HepG2 (cell line): ENCODE data around the gene SDR39U1. TPM values are rescaled to one million over a fixed set of nuclear protein-coding genes. Genes with fewer than 3 reads are reported as not detected.

Experiments used
- BATF2 ChIP-seq: sonication (generic); formaldehyde crosslinking; IDR thresholded peaks from 2 replicates; pipeline ENCODE4 v1.8.0; 2022; ENCODE audit warnings: mild to moderate bottlenecking, missing genetic modification reagents, moderate library complexity
- CC2D1A ChIP-seq: sonication (generic); formaldehyde crosslinking; IDR thresholded peaks from 2 replicates; pipeline ENCODE4 v1.8.1; 2023; ENCODE audit warnings: mild to moderate bottlenecking, missing genetic modification reagents
- CENPT ChIP-seq: sonication (generic); formaldehyde crosslinking; IDR thresholded peaks from 2 replicates; pipeline ENCODE4 v1.8.0; 2022; ENCODE audit warnings: low read depth, mild to moderate bottlenecking, moderate library complexity, missing genetic modification reagents
- ETV6 ChIP-seq: sonication (generic); formaldehyde crosslinking; conservative IDR thresholded peaks from 2 replicates; pipeline ENCODE4 v1.4.0; 2020; ENCODE audit warnings: missing genetic modification reagents
- FOXK2 ChIP-seq: fragments of 450-650 bp; IDR thresholded peaks from 2 replicates; pipeline ENCODE4 v1.6.1; 2016
- HDAC1 ChIP-seq: sonication (generic); formaldehyde crosslinking; IDR thresholded peaks from 2 replicates; pipeline ENCODE4 v1.5.1; 2020; ENCODE audit warnings: mild to moderate bottlenecking, missing genetic modification reagents
- KAT8 ChIP-seq: IDR thresholded peaks from 2 replicates; pipeline ENCODE4 v1.6.1; 2016; ENCODE audit warnings: missing genetic modification reagents, missing compliant biosample characterization
- NFKB2 ChIP-seq: sonication (generic); formaldehyde crosslinking; IDR thresholded peaks from 2 replicates; pipeline ENCODE4 v1.4.0; 2020; ENCODE audit warnings: missing genetic modification reagents, borderline replicate concordance
- NR1H2 ChIP-seq: sonication (generic); formaldehyde crosslinking; IDR thresholded peaks from 2 replicates; pipeline ENCODE4 v1.8.1; 2022; ENCODE audit warnings: low read depth, missing genetic modification reagents, borderline replicate concordance
- RAD51 ChIP-seq: fragments of 450-650 bp; IDR thresholded peaks from 2 replicates; pipeline ENCODE4 v1.6.1; 2016; ENCODE audit warnings: borderline replicate concordance
- SMARCE1 ChIP-seq: fragments of 450-650 bp; IDR thresholded peaks from 2 replicates; pipeline ENCODE4 v1.6.1; 2017; ENCODE audit warnings: borderline replicate concordance
- SRSF9 ChIP-seq: fragments of 200-400 bp; formaldehyde crosslinking; IDR thresholded peaks from 2 replicates; pipeline ENCODE4 v1.6.1; 2018; ENCODE audit warnings: borderline replicate concordance, mild to moderate bottlenecking, low read depth, low read length; ENCODE audit not compliant: insufficient read depth, poor library complexity, severe bottlenecking
- U2AF2 ChIP-seq: fragments of 200-400 bp; formaldehyde crosslinking; IDR thresholded peaks from 2 replicates; pipeline ENCODE4 v1.6.1; 2017; ENCODE audit warnings: low read depth, mild to moderate bottlenecking, low read length
- ZBTB34 ChIP-seq: sonication (generic); formaldehyde crosslinking; IDR thresholded peaks from 2 replicates; pipeline ENCODE4 v1.8.0; 2022; ENCODE audit warnings: mild to moderate bottlenecking, missing genetic modification reagents
- ZC3H13 ChIP-seq: sonication (generic); formaldehyde crosslinking; IDR thresholded peaks from 2 replicates; pipeline ENCODE4 v1.8.1; 2023; ENCODE audit warnings: mild to moderate bottlenecking, missing genetic modification reagents, moderate library complexity
- ZFP36L1 ChIP-seq: sonication (generic); formaldehyde crosslinking; IDR thresholded peaks from 2 replicates; pipeline ENCODE4 v1.8.0; 2022; ENCODE audit warnings: mild to moderate bottlenecking, missing genetic modification reagents, moderate library complexity
- ZFY ChIP-seq: sonication (generic); formaldehyde crosslinking; IDR thresholded peaks from 2 replicates; pipeline ENCODE4 v1.4.0; 2020; ENCODE audit warnings: missing genetic modification reagents
- ZNF607 ChIP-seq: sonication (generic); formaldehyde crosslinking; IDR thresholded peaks from 2 replicates; pipeline ENCODE4 v1.5.1; 2020; ENCODE audit warnings: missing genetic modification reagents, mild to moderate bottlenecking, borderline replicate concordance
- ZNF720 ChIP-seq: sonication (generic); formaldehyde crosslinking; IDR thresholded peaks from 2 replicates; pipeline ENCODE4 v1.4.0; 2020; ENCODE audit warnings: missing genetic modification reagents
- ZSCAN29 ChIP-seq: sonication (generic); formaldehyde crosslinking; conservative IDR thresholded peaks from 2 replicates; pipeline ENCODE4 v1.4.0; 2020; ENCODE audit warnings: mild to moderate bottlenecking, missing genetic modification reagents
- polyA plus RNA-seq, 8 experiments: library from polyadenylated mRNA; depleted of rRNA in 3 of 8; stranded (reverse) in 7 of 8; unstranded in 1 of 8; fragments of >200 nt; fragmentation: Illumina TruSeq in 4 of 8; extraction: Trizol in 4 of 8; gene quantifications; 2 replicates each; pipeline versions ENCODE4 v1.2.1 to v1.2.3, GENCODE V29; 2011 to 2016; ENCODE audit warnings: low read depth in 4 of 8, missing spikeins in 1 of 8, mixed read lengths in 1 of 8; ENCODE audit not compliant: insufficient read depth in 1 of 8
- total RNA-seq, 5 experiments: library from RNA; depleted of rRNA; stranded (reverse); fragments of >200 nt; fragmentation: Illumina TruSeq; extraction: Trizol; gene quantifications; 2 replicates each; pipeline ENCODE4 v1.2.3, GENCODE V29; 2016; ENCODE audit warnings: low read depth in 1 of 5
- TF ChIP-seq, protein P1 (sequence below): sonication (generic); formaldehyde crosslinking; IDR thresholded peaks from 2 replicates; pipeline ENCODE4 v1.4.0; 2020; ENCODE audit warnings: mild to moderate bottlenecking, missing genetic modification reagents, borderline replicate concordance
- TF ChIP-seq, protein P2 (sequence below): sonication (generic); formaldehyde crosslinking; IDR thresholded peaks from 2 replicates; pipeline ENCODE4 v1.4.0; 2020; ENCODE audit warnings: missing genetic modification reagents, low read depth, mild to moderate bottlenecking, borderline replicate concordance

Gene SDR39U1
- total and polyA plus RNA-seq, 2 of the 13 experiments (the other 11 are each of a cell fraction or from before 2014, with no cell fraction given), result 34.4 to 129 TPM

DNA sequence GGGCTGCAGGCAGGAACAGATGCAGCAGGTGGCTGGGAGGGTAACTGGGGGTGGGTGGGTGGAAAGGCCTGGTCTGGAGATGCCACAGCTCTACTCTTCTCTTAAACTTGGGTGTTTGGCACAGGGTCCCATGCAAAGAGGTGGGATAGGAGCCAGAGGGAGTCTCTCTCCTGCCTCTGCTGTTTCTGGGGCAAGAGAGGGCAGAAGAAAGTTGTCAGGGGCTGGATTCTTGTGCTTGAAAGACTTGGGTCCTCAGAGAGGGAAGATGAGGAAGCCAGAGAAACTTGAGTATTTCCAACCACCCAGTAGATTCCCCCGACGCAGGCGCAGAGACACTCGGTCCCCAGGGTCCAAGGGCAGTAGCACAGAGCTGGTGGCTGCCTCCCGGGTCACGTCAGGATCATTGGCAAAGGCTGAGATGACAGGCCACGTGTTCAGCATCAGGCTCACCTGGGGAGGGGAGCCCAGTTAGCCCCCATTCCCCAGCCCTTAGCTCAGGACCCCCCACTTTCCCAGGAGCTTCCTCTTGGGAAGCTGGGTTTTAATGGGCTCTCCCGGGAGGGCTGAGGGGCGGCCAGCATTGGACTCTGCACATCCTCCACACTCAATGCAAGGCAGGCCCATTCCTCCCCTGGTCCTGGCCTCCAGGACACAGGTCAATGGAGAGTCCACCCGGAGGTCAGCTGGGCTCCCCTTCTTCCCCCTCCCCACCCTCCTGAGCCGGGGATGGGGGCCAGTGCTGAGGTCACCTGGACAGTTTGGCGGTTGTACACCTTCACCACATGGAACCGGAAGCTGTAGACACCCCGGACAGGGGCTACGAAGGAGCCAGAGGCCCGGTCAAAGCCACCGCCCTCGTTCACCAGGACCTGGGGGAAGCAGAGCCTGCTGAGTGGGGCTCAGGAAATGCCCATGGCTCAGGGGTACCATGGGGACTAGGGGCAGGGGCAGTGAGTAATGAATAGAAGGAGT is 14.8 kb downstream of the SDR39U1 start (continued):
- TF ChIP-seq, protein P1, sequence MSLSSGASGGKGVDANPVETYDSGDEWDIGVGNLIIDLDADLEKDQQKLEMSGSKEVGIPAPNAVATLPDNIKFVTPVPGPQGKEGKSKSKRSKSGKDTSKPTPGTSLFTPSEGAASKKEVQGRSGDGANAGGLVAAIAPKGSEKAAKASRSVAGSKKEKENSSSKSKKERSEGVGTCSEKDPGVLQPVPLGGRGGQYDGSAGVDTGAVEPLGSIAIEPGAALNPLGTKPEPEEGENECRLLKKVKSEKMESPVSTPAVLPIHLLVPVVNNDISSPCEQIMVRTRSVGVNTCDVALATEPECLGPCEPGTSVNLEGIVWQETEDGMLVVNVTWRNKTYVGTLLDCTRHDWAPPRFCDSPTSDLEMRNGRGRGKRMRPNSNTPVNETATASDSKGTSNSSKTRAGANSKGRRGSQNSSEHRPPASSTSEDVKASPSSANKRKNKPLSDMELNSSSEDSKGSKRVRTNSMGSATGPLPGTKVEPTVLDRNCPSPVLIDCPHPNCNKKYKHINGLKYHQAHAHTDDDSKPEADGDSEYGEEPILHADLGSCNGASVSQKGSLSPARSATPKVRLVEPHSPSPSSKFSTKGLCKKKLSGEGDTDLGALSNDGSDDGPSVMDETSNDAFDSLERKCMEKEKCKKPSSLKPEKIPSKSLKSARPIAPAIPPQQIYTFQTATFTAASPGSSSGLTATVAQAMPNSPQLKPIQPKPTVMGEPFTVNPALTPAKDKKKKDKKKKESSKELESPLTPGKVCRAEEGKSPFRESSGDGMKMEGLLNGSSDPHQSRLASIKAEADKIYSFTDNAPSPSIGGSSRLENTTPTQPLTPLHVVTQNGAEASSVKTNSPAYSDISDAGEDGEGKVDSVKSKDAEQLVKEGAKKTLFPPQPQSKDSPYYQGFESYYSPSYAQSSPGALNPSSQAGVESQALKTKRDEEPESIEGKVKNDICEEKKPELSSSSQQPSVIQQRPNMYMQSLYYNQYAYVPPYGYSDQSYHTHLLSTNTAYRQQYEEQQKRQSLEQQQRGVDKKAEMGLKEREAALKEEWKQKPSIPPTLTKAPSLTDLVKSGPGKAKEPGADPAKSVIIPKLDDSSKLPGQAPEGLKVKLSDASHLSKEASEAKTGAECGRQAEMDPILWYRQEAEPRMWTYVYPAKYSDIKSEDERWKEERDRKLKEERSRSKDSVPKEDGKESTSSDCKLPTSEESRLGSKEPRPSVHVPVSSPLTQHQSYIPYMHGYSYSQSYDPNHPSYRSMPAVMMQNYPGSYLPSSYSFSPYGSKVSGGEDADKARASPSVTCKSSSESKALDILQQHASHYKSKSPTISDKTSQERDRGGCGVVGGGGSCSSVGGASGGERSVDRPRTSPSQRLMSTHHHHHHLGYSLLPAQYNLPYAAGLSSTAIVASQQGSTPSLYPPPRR (CRISPR knock-in tag), result peak; percentile 50; the same call in 1 of the 2 replicates
- TF ChIP-seq CENPT (CRISPR knock-in tag), result no peak
- TF ChIP-seq, protein P2, sequence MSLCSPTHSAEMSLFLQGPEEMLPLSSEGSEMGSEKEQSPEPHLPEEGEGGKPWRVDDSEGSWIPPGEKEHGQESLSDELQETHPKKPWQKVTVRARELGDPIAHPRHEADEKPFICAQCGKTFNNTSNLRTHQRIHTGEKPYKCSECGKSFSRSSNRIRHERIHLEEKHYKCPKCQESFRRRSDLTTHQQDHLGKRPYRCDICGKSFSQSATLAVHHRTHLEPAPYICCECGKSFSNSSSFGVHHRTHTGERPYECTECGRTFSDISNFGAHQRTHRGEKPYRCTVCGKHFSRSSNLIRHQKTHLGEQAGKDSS (CRISPR knock-in tag), result 0 out of 2 replicates have a peak, but pooled peaks have one; percentile 32
- no peak; the same call in 1 of the 2 replicates for TF ChIP-seq KAT8
- TF ChIP-seq ZNF607 (CRISPR knock-in tag), result no peak
- TF ChIP-seq ZBTB34 (CRISPR knock-in tag), result no peak; the same call in 1 of the 2 replicates
- peak; percentile 46 for TF ChIP-seq ZFY (CRISPR knock-in tag)
- TF ChIP-seq FOXK2, result no peak
- TF ChIP-seq SMARCE1, result no peak
- TF ChIP-seq ZC3H13, result no peak
- TF ChIP-seq ETV6 (CRISPR knock-in tag), result 0 out of 2 replicates have a peak, but pooled peaks have one; percentile 16
- no peak for TF ChIP-seq ZNF720
- no peak for TF ChIP-seq U2AF2
- no peak for TF ChIP-seq RAD51
- TF ChIP-seq ZFP36L1 (CRISPR knock-in tag), result no peak
- TF ChIP-seq NR1H2, result no peak
- no peak for TF ChIP-seq ZSCAN29 (CRISPR knock-in tag)
- TF ChIP-seq BATF2 (CRISPR knock-in tag), result no peak
- no peak; the same call in 1 of the 2 replicates for TF ChIP-seq NFKB2 (CRISPR knock-in tag)
- no peak for TF ChIP-seq SRSF9
- TF ChIP-seq HDAC1, result no peak
- no peak for TF ChIP-seq CC2D1A (CRISPR knock-in tag)
